ENCODE measurements around the gene GPR157.

Gene GPR157

GRCh38 chr1:9161963-9162362, 33.1 kb upstream of the GPR157 start:
- no peak overlapping the region for H3K4me2 ChIP-seq (ENCODE audit: low read length)
- no peaks in the 10 kb centered on the region for H3K36me3 ChIP-seq (ENCODE audit: insufficient read depth, low read length)
- no peak overlapping the region for H3K9ac ChIP-seq (ENCODE audit: low read length)
- H3K4me1 ChIP-seq (ENCODE audit: insufficient read depth, low read length, severe bottlenecking), result peaks cover 8% of the 10 kb centered on the region
- TF ChIP-seq CTCF (IDR thresholded peaks at IDR 0.05; ENCODE audit: low read length), result no peak
- TF ChIP-seq EZH2 (IDR thresholded peaks at IDR 0.05; ENCODE audit: borderline replicate concordance, low read length), result no peak
- no peak overlapping the region for H3K27ac ChIP-seq (ENCODE audit: low read depth, low read length, poor library complexity, severe bottlenecking)
- no peak overlapping the region for H2AFZ ChIP-seq (ENCODE audit: low read length)
- no peaks in the 10 kb centered on the region for H4K20me1 ChIP-seq (ENCODE audit: insufficient read depth, low read length)
- H3K79me2 ChIP-seq (ENCODE audit: insufficient read depth, low read length), result no peaks in the 10 kb centered on the region
- no peaks in the 10 kb centered on the region for H3K9me2 ChIP-seq (ENCODE audit: low read depth, low read length)
- no peaks in the 10 kb centered on the region for H3F3A ChIP-seq (ENCODE audit: insufficient read depth, low read length)
- 0 out of 2 replicates have a peak, but pooled peaks cover 3% of the 10 kb centered on the region for H3K27me3 ChIP-seq (ENCODE audit: insufficient read depth, low read length)
- H3K9me3 ChIP-seq (ENCODE audit: low read length), result no peaks in the 10 kb centered on the region
- no peak overlapping the region for H3K4me3 ChIP-seq (ENCODE audit: low read depth, low read length, poor library complexity, severe bottlenecking)

GRCh38 chr1:9161342-9161741, 32.4 kb upstream of the GPR157 start:
- Histone ChIP-seq H3K27me3 (ENCODE audit: insufficient read depth, low read length) (0 out of 2 replicates have a peak, but pooled peaks cover under 1% of the 10 kb centered on the region), H3K79me2 (ENCODE audit: insufficient read depth, low read length) (no peaks in the 10 kb centered on the region), H3K4me3 (ENCODE audit: low read depth, low read length, poor library complexity, severe bottlenecking) (no peak overlapping the region), H3K9me2 (ENCODE audit: low read depth, low read length) (no peaks in the 10 kb centered on the region), H2AFZ (ENCODE audit: low read length) (no peak overlapping the region), H3K4me1 (ENCODE audit: insufficient read depth, low read length, severe bottlenecking) (peaks cover 8% of the 10 kb centered on the region), H3K9ac (ENCODE audit: low read length) (no peak overlapping the region), H3K4me2 (ENCODE audit: low read length) (no peak overlapping the region), H3K36me3 (ENCODE audit: insufficient read depth, low read length) (no peaks in the 10 kb centered on the region), H3K9me3 (ENCODE audit: low read length) (no peaks in the 10 kb centered on the region), H4K20me1 (ENCODE audit: insufficient read depth, low read length) (no peaks in the 10 kb centered on the region), H3K27ac (ENCODE audit: low read depth, low read length, poor library complexity, severe bottlenecking) (no peak overlapping the region), H3F3A (ENCODE audit: insufficient read depth, low read length) (no peaks in the 10 kb centered on the region)
- TF ChIP-seq CTCF (IDR thresholded peaks at IDR 0.05; ENCODE audit: low read length), result no peak
- no peak for TF ChIP-seq EZH2 (IDR thresholded peaks at IDR 0.05; ENCODE audit: borderline replicate concordance, low read length)

DNA sequence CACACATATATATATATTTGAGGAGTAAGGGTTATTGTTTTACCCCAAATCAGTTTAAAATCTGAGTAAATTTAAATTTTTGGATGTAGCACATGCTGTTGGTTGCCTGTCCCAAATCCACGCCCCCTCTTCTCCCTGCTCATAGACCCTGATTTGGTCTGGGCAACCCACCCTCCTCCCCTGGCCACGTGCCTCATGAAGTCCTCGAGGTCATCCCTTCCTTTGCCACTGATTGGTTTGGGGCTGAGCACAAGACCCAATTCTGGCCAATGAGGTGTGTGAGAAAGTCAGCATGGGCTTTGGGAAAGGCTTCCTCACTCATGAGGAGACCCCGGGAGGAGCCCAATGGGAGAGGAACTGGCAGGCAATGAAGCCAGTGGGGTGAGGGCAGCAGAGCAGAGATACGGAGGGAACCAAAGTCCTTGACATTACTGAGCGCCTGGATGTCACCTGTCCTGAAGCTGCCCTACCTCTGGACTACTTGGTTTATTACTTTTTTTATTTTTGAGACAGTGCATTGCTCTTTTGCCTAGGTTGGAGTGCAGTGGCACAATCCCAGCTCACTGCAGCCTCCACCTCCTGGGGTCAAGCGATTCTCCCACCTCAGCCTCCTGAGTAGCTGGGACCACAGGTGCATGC, 31.3 kb upstream of the GPR157 start:
- no peaks in the 10 kb centered on the region for H4K20me1 ChIP-seq (ENCODE audit: insufficient read depth, low read length)
- no peaks in the 10 kb centered on the region for H3K9me3 ChIP-seq (ENCODE audit: low read length)
- no peaks in the 10 kb centered on the region for H3K27me3 ChIP-seq (ENCODE audit: insufficient read depth, low read length)
- no peak overlapping the region for H2AFZ ChIP-seq (ENCODE audit: low read length)
- H3K9ac ChIP-seq (ENCODE audit: low read length), result no peak overlapping the region
- no peaks in the 10 kb centered on the region for H3K9me2 ChIP-seq (ENCODE audit: low read depth, low read length)
- H3K36me3 ChIP-seq (ENCODE audit: insufficient read depth, low read length), result no peaks in the 10 kb centered on the region
- H3K4me1 ChIP-seq (ENCODE audit: insufficient read depth, low read length, severe bottlenecking), result peaks cover 8% of the 10 kb centered on the region
- no peaks in the 10 kb centered on the region for H3F3A ChIP-seq (ENCODE audit: insufficient read depth, low read length)
- H3K4me3 ChIP-seq (ENCODE audit: low read depth, low read length, poor library complexity, severe bottlenecking), result no peak overlapping the region
- H3K27ac ChIP-seq (ENCODE audit: low read depth, low read length, poor library complexity, severe bottlenecking), result no peak overlapping the region
- H3K79me2 ChIP-seq (ENCODE audit: insufficient read depth, low read length), result no peaks in the 10 kb centered on the region
- no peak overlapping the region for H3K4me2 ChIP-seq (ENCODE audit: low read length)
- TF ChIP-seq CTCF (IDR thresholded peaks at IDR 0.05; ENCODE audit: low read length) (no peak), EZH2 (IDR thresholded peaks at IDR 0.05; ENCODE audit: borderline replicate concordance, low read length) (no peak)
